Stimulated activated CD4-positive, alpha-beta T cell treated with anti-CD3 and anti-CD28 coated beads, Interleukin-1b, Interleukin-23, amount 100 ng/mL, for 24 hours (primary cell): ENCODE measurements around the gene KCNMA1.
"Not testable (repeated sequence)": the region's sequence is repeated elsewhere in the genome, so short reads cannot be mapped to it uniquely, and the experiment has no call there.

Experiments used
- DNase-seq, 4 experiments: peaks; one replicate each; pipeline ENCODE4 v3.0.0-alpha.2; 2020; ENCODE audit warnings: low read depth in 4 of 4, low spot score in 1 of 4

KCNMA1 gene

GRCh38 chr10:77664008-77664407 lies 26.4 kb upstream of the KCNMA1 start:
- no peak for DNase-seq

DNA sequence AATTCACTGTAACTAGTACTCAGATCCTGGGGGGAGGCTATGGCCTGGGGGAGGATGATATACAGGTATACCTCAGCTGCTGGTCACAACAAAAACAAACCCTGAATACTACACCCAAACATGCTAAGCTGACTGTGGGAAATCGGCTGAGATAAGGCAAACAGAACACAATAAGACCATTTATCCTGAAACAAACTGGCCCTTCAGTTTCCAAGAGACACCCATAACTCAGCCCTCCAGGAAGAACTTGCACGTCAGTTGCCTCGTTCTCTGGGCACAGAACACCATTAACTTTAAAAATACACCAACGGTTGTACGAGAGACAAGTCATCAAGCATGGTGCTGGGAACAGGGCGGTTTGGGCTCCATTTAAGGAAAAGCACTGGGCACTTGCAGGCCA lies 24.1 kb upstream of the KCNMA1 start:
- DNase-seq = no peak

- DNase-seq = no peak
These were observed 23.5 kb upstream of the KCNMA1 start for GRCh38 chr10:77661100-77661499.

GRCh38 chr10:77659046-77659670 lies 21.6 kb upstream of the KCNMA1 start:
- not testable (repeated sequence) for DNase-seq

- no peak for DNase-seq
These were observed 15.6 kb upstream of the KCNMA1 start for GRCh38 chr10:77653210-77653609.

GRCh38 chr10:77649333-77650331 lies 12.0 kb upstream of the KCNMA1 start:
- no peak for DNase-seq

DNA sequence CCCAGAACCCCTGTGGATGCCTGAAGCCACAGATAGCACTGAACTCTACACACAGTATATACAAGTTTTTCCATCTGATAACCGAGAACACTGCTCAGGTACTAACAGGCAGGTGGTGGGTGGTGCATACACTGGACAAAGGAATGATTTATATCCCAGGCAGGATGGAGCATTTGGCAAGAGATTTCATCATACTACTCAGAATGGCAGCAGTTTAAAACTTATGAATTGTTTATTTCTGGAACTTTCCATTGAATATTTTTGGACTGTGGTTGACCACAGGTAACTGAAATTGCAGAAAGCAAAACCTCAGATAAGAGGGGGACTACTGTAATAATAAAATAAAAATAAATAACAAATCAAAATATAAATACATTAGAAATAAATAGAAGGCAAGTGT lies 10.9 kb upstream of the KCNMA1 start:
- DNase-seq = no peak

DNA sequence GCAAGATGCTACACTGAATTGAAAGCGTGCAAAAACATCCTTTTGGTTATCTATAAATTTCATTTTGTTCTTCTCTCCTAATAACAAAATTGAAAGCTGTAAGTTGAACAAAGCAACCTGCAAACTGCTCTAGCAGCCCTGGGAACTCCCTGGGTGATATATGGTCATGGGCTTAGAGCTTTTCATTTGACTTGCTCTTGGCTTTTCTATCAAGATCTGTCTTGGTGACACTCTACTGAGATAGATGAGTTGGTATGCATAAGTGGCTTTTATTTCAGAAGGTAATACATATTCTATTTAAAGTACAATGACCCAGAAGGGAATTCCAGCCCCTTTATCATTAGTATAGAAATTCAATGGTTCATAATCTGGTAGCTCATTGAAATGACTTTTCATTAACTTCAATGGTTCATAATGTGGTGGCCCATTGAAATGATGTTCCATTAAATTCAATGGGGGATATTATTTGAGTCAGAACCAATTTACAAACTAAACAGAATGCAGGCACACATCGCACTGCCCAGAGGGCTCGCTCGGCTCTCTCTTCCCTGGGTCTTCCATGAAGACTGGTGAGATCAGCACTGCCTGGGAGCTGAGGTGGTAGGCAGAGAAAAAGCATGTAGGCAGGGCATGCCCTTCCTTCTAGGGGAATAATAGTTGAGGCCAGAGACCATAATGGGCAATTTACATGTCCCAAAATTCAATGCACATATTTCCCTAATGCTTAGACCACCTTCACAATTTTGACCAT lies 10.1 kb upstream of the KCNMA1 start:
- DNase-seq = no peak

DNA sequence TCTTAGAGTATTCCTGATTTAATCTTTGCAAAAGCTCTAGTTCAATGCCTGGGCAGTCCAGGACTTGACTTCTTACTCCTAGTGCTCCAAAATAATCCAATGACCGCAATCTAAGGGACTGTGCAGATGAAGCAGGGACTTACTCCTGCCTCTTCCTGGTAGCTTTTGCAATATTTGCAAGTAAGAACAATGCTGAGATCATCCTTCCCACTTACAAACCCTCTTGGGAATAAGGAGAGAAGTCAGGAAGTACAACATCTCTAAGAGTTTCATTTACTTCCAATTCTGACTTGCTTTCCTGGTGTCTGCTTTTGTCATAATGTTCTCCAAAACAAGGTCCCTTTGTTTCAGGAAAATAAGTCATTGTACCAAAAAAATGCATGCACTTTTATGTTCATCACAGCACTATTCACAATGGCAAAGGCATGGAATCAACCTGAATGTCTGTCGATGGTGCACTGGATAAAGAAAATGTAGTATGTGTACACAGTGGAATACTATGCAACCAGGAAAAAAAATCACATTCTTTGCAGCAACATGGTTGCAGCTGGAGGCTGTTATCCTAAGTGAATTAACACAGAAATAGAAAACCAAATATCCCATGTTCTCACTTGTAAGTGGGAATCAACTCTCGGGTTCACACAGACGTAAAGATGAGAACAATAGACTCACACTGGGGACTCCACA lies 7.1 kb upstream of the KCNMA1 start:
- DNase-seq = no peak

- peak in 1 of 4 experiments; percentile 10 for DNase-seq
These were observed 6.3 kb upstream of the KCNMA1 start for GRCh38 chr10:77643795-77644468.

DNA sequence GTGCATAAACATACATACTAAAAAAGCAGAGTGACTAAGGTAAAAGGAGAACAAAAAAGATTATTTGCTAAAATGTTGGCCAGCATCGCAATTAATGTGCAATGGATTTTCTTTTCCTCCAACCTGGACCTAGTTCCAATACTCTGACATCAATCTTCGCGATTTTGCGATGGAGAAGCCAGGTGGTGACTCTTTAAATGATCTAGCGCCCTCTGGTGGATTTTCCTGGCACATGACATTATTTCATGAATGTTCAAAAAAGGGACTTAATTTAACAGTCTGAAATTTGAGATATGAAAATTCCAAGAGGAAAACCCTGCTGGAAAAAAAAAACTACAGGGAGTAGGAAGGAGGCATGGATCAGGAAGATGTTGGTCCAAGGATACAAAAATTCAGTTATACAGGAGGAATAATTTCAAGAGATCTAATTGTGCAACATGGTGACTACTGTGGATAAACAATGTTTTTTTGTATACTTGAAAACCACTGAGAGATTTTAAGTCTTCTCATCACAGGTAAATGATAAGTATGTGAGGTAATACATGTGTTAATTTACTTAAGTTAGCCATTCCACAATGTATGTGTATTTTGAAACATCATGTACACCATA lies 4.3 kb upstream of the KCNMA1 start:
- peak; percentile 16 to 32 (median 20) for DNase-seq

GRCh38 chr10:77641344-77641743 lies 3.7 kb upstream of the KCNMA1 start:
- DNase-seq = no peak

DNA sequence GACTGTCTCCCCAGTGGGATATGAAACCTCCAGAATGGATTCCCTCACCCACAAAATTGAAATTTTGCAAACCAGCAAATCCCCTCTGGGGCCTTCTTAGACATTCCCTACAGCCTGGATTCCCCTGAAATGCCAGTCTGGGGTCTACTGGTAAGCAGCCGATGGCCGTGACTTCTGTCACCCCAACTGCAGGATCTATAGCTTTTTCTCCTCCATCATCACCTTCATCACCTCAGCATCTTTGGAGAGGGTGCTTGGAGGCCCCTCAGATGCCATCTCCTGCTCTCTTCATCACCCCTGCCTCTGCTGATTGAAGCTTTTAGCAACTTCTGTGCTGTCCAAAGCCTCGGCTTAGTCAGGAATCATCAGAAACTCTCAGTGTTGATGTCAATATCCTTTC lies 2.6 kb upstream of the KCNMA1 start:
- no peak for DNase-seq

- DNase-seq = no peak
These were observed 2.1 kb upstream of the KCNMA1 start for GRCh38 chr10:77639756-77640155.

DNA sequence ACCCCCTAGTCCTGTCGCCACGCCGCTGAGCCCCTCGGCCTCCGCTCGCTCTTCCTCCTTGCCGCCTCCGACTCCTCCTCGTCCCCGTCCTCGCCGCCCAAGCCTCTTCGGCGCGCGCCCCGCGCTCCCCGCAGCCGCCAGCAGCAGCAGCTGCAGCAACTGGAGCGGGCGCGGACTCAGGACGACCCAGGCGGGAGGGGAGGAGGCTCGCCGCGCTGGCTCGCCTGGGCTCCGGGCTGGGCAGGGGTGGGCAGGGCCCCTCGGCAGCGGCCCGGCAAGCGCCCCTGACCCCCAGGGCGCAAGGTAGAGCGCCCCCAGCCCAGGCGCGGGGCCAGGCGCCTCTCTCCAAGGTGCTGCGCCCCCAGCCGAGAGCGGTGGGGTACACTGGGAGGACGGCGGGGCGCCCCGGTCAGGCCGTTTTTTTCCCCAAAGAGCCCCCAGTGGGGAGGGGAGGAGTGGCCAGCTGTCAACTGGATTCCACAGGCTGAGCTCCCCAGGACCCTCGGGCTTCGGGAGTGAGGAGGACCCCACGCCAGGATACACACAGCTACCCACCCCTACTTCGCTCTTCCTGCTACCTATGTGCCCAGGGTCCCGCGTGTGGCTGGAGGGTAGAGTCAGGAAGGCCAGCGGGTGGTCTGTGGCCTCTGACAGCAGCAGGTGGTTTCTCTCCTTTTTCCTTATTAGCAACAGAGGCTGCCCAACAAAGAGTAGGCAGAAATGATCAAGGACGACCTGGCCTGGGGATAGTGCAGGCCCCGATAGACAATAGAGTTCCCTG lies 903 bp upstream of the KCNMA1 start:
- DNase-seq = no peak

GRCh38 chr10:77636967-77637531 lies 559 bp downstream of the KCNMA1 start:
- no peak for DNase-seq

- no peak for DNase-seq
These were observed 1.2 kb downstream of the KCNMA1 start for GRCh38 chr10:77636282-77636966.
